Fibroblast of villous mesenchyme (primary cell): ENCODE results near the gene DOCK4. TPM values are rescaled to one million over a fixed set of nuclear protein-coding genes. Genes with fewer than 3 reads are reported as not detected.

Source experiments
- DNase-seq: peaks from one replicate; pipeline ENCODE4 v3.0.0-alpha.2; 2010; ENCODE audit warnings: low read depth
- H3K4me3 ChIP-seq: 2 replicates; pipeline ENCODE4 v1.5.1; 2011; ENCODE audit warnings: low read depth, mild to moderate bottlenecking, low read length
- CTCF ChIP-seq: IDR thresholded peaks from 2 replicates; pipeline ENCODE4 v1.5.1; 2012; ENCODE audit warnings: low read depth, mild to moderate bottlenecking, low read length; ENCODE audit not compliant: insufficient read depth
- total RNA-seq: library from RNA; depleted of rRNA; stranded (reverse); fragments of >200 nt; gene quantifications from 2 replicates; pipeline ENCODE4 v1.2.3, GENCODE V29; 2012

DOCK4 gene
- total RNA-seq, 1 donor, result 43.6 TPM

DNA sequence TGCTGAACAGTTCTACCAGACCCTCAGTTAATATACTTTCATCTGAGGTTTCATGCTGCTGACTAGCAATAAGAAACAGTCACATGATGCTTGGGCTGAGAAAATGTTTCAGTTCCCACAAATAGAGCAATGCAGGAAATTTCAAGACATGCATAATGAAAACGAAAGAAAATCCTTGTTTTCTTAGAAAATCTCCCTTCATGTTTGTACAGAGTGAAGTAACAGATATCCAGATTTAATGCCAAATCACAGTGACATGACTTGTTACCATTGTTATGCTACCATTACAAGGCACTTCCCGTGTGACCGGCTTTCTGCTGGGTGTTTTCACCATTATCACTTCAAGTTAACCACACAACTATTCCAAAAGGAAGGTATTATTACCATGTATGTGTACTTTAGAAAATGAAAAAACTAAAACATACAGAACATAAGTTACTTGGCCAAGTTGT, 121.7 kb downstream of the DOCK4 start:
- DNase-seq, result peak; percentile 60
- no peak overlapping the region for H3K4me3 ChIP-seq
- TF ChIP-seq CTCF, result no peak

DNA sequence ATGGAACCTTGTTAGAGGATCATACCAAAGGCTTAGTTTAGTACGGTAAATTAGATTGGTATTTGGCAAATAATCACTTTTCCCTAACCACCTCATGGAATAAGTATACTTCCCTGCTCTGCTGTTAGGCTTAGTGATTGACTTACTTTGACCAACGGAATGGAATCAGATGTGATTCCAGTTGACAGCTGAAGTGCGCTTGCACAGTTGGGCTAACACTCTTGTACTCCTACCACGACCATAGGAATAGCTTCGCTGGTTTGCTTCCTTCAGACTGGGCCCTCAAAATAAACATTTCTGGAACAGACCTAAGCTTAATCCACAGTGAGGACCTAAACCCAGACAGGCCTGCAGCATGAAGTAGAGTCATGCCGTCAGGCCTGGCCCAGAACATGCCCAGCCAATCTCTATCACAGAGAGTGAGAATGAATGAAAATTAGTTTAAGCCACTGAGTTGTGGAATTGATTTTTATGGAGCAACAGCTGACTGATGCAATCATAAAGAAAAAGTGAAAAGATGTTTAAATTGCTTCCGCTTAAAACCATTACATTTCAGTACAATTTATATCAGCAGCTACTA, 122.3 kb downstream of the DOCK4 start:
- no peak overlapping the region for H3K4me3 ChIP-seq
- TF ChIP-seq CTCF, result no peak
- no peak for DNase-seq

DNA sequence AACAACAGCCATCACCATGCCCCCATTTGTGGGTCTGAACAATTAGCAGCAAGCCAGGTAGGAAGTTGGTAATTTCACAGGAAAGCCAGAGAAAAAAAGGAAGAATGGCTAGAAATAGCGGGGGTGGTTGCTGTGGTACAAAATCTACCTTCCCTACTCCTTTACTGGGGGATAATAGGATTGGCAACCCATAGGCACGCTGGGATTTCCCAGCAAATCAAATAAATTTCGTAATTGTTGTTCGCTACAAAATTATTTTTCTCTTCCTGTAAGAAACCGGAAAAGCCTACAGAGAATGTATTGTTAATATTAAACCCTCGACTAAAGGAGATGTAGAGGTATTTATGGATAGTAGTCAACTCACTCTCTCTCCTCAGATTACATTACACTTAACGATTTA, 123.9 kb downstream of the DOCK4 start:
- H3K4me3 ChIP-seq, result no peak overlapping the region
- no peak for TF ChIP-seq CTCF
- DNase-seq, result no peak

GRCh38 chr7:112081778-112082177, 124.4 kb downstream of the DOCK4 start:
- H3K4me3 ChIP-seq, result no peak overlapping the region
- no peak for DNase-seq
- TF ChIP-seq CTCF, result no peak

- DNase-seq, result peak; percentile 63
- H3K4me3 ChIP-seq, result no peak overlapping the region
- TF ChIP-seq CTCF, result no peak
Measured at GRCh38 chr7:112080978-112081377, 125.2 kb downstream of the DOCK4 start.

DNA sequence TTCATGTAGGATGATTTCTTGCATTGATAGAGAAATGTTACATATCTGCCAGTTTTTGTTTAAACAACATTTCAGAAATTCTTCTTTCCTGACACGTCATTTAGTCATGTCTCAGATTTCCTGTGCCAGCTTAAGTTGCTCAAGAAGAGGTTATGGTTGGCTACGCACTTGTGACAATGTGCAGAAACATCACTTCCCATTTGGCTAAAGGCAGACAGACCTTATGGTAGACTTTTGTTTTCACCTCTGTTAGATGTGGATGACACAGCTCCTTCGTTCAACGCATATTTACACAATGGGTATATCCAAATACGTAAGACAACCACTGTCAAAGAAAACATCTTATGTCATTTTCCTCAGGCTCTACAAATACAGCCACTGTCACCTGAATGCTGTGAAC, 125.8 kb downstream of the DOCK4 start:
- no peak overlapping the region for H3K4me3 ChIP-seq
- no peak for TF ChIP-seq CTCF
- DNase-seq, result peak; percentile 89

- no peak overlapping the region for H3K4me3 ChIP-seq
- peak; percentile 20 for TF ChIP-seq CTCF
- DNase-seq, result no peak
Measured at GRCh38 chr7:112079673-112080072, 126.5 kb downstream of the DOCK4 start.
